ENCODE data around the gene TNFRSF12A. TPM values are rescaled to one million over a fixed set of nuclear protein-coding genes. Genes with fewer than 3 reads are reported as not detected.

The TNFRSF12A gene
- polyA plus RNA-seq, 2 of the 4 experiments (the other 2 are of a cell fraction), result 111 to 314 TPM

- H3K9me3 ChIP-seq, result no peaks in the 10 kb centered on the region
- FAIRE-seq (no peak), ATAC-seq (peak in 1 of 2 experiments; percentile 5; a peak in 1 of 6 replicates), DNase-seq (ENCODE audit: low read depth in 1 of 2, low spot score in 1 of 2) (peak in 1 of 2 experiments; percentile 36)
- H3K4me1 ChIP-seq, result peaks cover 15% of the 10 kb centered on the region; the same call in 2 of the 3 replicates
- peak overlapping the region; percentile 76 to 87 for H3K27ac ChIP-seq
- CTCF ChIA-PET, result interaction anchor here (1.2 to 14.8 kb wide), 4 partner anchors 10 to 25 kb away, joined by 3 to 214 read pairs (median 64); partner anchors contain the start of genes CLDN6, HCFC1R1, THOC6 and TNFRSF12A
- WGBS (ENCODE audit: missing lambda C conversion rate), result 24% methylated on average over 15 of the region's 25 CpGs
- no peak for TF ChIP-seq NPAS2 (CRISPR knock-in tag; IDR thresholded peaks at IDR 0.05; ENCODE audit: borderline replicate concordance)
- TF ChIP-seq EHMT2 (IDR thresholded peaks at IDR 0.05; ENCODE audit: low read depth), result no peak
- no peak for TF ChIP-seq CBX2 (IDR thresholded peaks at IDR 0.05; ENCODE audit: borderline replicate concordance, low read depth)
- TF ChIP-seq PHF8 (IDR thresholded peaks at IDR 0.05; ENCODE audit: borderline replicate concordance, low read depth), result no peak
- POLR2A ChIA-PET, result interaction anchor here (1.7 to 9.6 kb wide), 2 partner anchors 17 to 24 kb away, joined by 7 to 107 read pairs; partner anchors contain the start of genes HCFC1R1, THOC6 and TNFRSF12A
- H3K4me3 ChIP-seq, result peak overlapping the region; percentile 65
- peak overlapping the region; percentile 100 for H3K4me2 ChIP-seq
Observed at GRCh38 chr16:3004781-3005284, 15.3 kb upstream of the TNFRSF12A start.

DNA sequence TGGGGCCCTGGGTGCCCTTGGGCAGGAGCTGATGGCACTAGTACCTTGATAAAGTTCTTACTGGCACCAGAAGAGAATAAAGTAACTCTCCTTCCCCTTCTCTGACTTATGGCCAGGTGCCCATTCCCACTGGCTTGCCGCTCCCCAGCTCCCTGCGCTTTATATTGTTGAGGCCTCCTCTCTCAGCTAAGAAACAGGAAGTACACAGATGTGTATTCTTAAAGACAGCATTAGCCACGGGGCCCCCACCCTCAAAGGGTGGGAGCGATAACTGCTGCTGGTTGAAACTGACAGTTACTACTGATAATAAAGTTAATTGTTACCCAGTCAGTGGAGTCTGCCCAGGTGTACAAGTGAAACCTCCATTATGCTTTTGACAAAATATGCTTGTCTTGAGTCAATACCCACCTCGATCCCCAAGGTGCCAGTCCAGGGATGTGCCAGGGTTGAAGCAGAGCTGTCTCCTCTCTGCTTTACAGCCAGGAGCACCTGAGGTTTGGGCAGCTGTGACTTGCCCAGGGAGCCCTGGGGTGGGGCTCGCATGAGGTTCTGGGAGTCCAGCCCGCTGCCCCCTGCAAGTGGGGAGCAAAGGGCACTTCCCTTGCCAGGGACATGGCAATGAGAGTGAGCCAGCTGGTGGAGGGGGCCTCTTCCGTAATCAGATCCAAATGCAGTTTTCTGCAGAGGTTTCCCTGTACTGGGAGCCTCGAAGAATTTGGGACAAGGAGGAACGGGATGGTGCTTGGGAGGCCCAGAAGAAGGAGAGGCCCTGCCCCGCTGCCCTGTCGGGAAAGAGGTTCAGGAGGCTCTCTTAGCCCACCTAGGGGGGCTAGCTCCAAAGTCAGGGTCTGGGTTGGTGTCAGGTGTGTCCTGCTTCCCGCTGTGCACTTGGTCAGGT lies 12.9 kb upstream of the TNFRSF12A start:
- Histone ChIP-seq H3K4me3 (no peak overlapping the region), H3K9me3 (no peaks in the 10 kb centered on the region), H3K27ac (no peak overlapping the region), H3K4me1 (peaks cover 8% of the 10 kb centered on the region; the same call in 1 of the 3 replicates), H3K4me2 (no peak overlapping the region)
- CTCF ChIA-PET, result interaction anchor here (13.6 to 14.8 kb wide), 2 partner anchors 13 to 22 kb away, joined by 112 to 214 read pairs; partner anchors contain the start of genes CLDN6, HCFC1R1, THOC6 and TNFRSF12A
- TF ChIP-seq HOXB13 (CRISPR knock-in tag; IDR thresholded peaks at IDR 0.05; ENCODE audit: low read depth), result no peak
- TF ChIP-seq, protein P1, sequence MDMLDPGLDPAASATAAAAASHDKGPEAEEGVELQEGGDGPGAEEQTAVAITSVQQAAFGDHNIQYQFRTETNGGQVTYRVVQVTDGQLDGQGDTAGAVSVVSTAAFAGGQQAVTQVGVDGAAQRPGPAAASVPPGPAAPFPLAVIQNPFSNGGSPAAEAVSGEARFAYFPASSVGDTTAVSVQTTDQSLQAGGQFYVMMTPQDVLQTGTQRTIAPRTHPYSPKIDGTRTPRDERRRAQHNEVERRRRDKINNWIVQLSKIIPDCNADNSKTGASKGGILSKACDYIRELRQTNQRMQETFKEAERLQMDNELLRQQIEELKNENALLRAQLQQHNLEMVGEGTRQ (IDR thresholded peaks at IDR 0.05), result no peak
- TF ChIP-seq MAZ (IDR thresholded peaks at IDR 0.05; ENCODE audit: borderline replicate concordance, low read depth, low read length), result no peak
- TF ChIP-seq ESRRA (IDR thresholded peaks at IDR 0.05; ENCODE audit: borderline replicate concordance, low read length), result no peak
- TF ChIP-seq MYC (IDR thresholded peaks at IDR 0.05; ENCODE audit: borderline replicate concordance, low read length), result no peak
- no peak for TF ChIP-seq TFCP2L1 (CRISPR knock-in tag; IDR thresholded peaks at IDR 0.05)
- TF ChIP-seq E2F6 (IDR thresholded peaks at IDR 0.05; ENCODE audit: borderline replicate concordance, low read depth), result no peak
- TF ChIP-seq RAD21 (conservative IDR thresholded peaks at IDR 0.05 in 1 of 2, IDR thresholded peaks at IDR 0.05 in 1 of 2), result no peak
- no peak for TF ChIP-seq CEBPB (IDR thresholded peaks at IDR 0.05)
- TF ChIP-seq HDAC2 (IDR thresholded peaks at IDR 0.05), result no peak
- TF ChIP-seq, protein P2, sequence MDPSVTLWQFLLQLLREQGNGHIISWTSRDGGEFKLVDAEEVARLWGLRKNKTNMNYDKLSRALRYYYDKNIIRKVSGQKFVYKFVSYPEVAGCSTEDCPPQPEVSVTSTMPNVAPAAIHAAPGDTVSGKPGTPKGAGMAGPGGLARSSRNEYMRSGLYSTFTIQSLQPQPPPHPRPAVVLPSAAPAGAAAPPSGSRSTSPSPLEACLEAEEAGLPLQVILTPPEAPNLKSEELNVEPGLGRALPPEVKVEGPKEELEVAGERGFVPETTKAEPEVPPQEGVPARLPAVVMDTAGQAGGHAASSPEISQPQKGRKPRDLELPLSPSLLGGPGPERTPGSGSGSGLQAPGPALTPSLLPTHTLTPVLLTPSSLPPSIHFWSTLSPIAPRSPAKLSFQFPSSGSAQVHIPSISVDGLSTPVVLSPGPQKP (IDR thresholded peaks at IDR 0.05; ENCODE audit: low read depth, low read length), result no peak
- TF ChIP-seq ZSCAN20 (CRISPR knock-in tag; IDR thresholded peaks at IDR 0.05), result no peak
- no peak for TF ChIP-seq FOSL2 (IDR thresholded peaks at IDR 0.05)
- no peak for TF ChIP-seq FOSL2 (CRISPR knock-in tag; IDR thresholded peaks at IDR 0.05)
- TF ChIP-seq GATA3 (IDR thresholded peaks at IDR 0.05; ENCODE audit: borderline replicate concordance), result no peak
- no peak for TF ChIP-seq CTCF (IDR thresholded peaks at IDR 0.05)
- no peak for TF ChIP-seq RFX5 (IDR thresholded peaks at IDR 0.05)
- TF ChIP-seq HES2 (IDR thresholded peaks at IDR 0.05), result no peak
- TF ChIP-seq, protein P3, sequence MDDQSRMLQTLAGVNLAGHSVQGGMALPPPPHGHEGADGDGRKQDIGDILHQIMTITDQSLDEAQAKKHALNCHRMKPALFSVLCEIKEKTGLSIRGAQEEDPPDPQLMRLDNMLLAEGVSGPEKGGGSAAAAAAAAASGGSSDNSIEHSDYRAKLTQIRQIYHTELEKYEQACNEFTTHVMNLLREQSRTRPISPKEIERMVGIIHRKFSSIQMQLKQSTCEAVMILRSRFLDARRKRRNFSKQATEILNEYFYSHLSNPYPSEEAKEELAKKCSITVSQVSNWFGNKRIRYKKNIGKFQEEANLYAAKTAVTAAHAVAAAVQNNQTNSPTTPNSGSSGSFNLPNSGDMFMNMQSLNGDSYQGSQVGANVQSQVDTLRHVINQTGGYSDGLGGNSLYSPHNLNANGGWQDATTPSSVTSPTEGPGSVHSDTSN (IDR thresholded peaks at IDR 0.05), result no peak
- POLR2A ChIA-PET, result interaction anchor here (9.6 kb wide), 1 partner anchor 14 kb away, joined by 107 read pairs; the partner anchor contains the start of genes HCFC1R1, THOC6 and TNFRSF12A
- ATAC-seq, result no peak
- 83% methylated on average over 13 of the region's 13 CpGs for WGBS (ENCODE audit: missing lambda C conversion rate)
- no peak for FAIRE-seq
- DNase-seq (ENCODE audit: low read depth in 1 of 2, low spot score in 1 of 2), result no peak
